ENCODE data around the gene KCNJ15. TPM values are rescaled to one million over a fixed set of nuclear protein-coding genes. Genes with fewer than 3 reads are reported as not detected.

KCNJ15 gene
- polyA plus RNA-seq, 3 donors: 4.5 to 26.5 (median 8.0) TPM

DNA sequence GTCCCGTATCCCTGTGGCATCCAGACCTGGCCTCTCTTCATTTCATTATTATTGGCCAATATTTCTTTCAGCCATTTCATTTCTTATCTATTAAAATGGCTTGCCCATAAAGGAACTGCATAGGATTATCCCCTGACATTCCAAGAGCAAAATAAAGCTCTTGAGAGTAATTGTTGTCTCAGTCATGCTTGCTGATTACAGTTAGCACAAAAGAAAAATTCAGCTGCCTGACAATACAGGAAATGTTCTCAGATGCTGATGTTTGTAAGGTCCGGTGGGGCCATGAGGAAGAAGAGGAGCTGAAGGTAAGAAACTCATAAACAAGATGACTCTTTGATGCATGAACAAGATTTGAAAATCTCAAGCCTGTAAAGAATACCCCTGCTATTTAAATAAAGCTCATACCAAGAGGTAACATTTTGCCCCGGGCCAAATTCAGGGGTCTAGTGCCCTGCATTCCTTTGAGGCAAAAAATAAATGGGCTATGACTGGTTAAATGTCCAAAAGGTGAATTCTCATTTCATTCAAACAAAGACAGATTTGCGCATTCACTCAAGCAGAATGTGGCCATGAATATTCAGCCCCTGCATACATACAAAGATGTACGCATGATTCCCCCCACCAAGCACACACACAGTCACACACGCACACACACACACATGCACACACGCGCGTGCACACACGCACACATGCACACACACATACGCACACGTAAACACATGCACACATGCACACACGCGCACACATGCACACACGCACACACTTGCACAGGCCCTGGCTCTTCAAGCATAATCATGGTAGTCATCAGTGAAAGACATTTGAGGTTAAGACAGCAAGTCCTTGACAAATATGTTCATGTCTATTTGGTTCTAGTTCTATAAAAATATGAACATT lies 44.8 kb downstream of the KCNJ15 start:
- Mint-ChIP-seq H3K4me1 (peaks cover 57% of the 10 kb centered on the region), H3K27me3 (ENCODE audit: low read depth in 3 of 3) (no peaks in the 10 kb centered on the region), H3K36me3 (peaks cover 15 to 17% of the 10 kb centered on the region in 2 donors), H3K9me3 (peaks cover 0 to 7% (median 1%) of the 10 kb centered on the region in 7 donors), H3K27ac (peak overlapping the region in 2 of 7 donors; percentile 22 to 30), H3K4me3 (no peak overlapping the region)
- H3K9me3 ChIP-seq (replicated peaks in 1 of 2; ENCODE audit: control insufficient read depth in 1 of 2, insufficient read depth in 1 of 2, low read length in 2 of 2): no peaks in the 10 kb centered on the region
- 100% methylated on average over 7 of the region's 15 CpGs for WGBS (ENCODE audit: insufficient coverage)
- H2AFZ ChIP-seq (ENCODE audit: insufficient read depth, low read depth, low read length, poor library complexity, severe bottlenecking): no peak overlapping the region
- H3K27ac ChIP-seq (ENCODE audit: low read depth in 1 of 2, low read length in 2 of 2): no peak overlapping the region
- H3K27me3 ChIP-seq (ENCODE audit: control insufficient read depth in 2 of 2, insufficient read depth in 2 of 2, low read length in 2 of 2): no peaks in the 10 kb centered on the region
- no peaks in the 10 kb centered on the region for H3K79me2 ChIP-seq (ENCODE audit: insufficient read depth, low read length)
- no peak for DNase-seq
- no peak overlapping the region for H3K4me3 ChIP-seq (replicated peaks in 1 of 3; ENCODE audit: low read depth in 2 of 3, low read length in 3 of 3)
- H3K36me3 ChIP-seq (replicated peaks in 1 of 2; ENCODE audit: control insufficient read depth in 1 of 2, insufficient read depth in 2 of 2, low read length in 2 of 2): peaks cover 0 to 7% of the 10 kb centered on the region in 2 donors
- intact Hi-C loops (cut with micrococcal nuclease): no loop called here
- H3K9ac ChIP-seq (ENCODE audit: insufficient read depth, low read length, poor library complexity, severe bottlenecking): no peak overlapping the region
- TF ChIP-seq, protein P1, sequence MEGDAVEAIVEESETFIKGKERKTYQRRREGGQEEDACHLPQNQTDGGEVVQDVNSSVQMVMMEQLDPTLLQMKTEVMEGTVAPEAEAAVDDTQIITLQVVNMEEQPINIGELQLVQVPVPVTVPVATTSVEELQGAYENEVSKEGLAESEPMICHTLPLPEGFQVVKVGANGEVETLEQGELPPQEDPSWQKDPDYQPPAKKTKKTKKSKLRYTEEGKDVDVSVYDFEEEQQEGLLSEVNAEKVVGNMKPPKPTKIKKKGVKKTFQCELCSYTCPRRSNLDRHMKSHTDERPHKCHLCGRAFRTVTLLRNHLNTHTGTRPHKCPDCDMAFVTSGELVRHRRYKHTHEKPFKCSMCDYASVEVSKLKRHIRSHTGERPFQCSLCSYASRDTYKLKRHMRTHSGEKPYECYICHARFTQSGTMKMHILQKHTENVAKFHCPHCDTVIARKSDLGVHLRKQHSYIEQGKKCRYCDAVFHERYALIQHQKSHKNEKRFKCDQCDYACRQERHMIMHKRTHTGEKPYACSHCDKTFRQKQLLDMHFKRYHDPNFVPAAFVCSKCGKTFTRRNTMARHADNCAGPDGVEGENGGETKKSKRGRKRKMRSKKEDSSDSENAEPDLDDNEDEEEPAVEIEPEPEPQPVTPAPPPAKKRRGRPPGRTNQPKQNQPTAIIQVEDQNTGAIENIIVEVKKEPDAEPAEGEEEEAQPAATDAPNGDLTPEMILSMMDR (IDR thresholded peaks at IDR 0.05): no peak
- no peak overlapping the region for H3K4me2 ChIP-seq (replicated peaks; ENCODE audit: extremely low read depth, low read length, poor library complexity, severe bottlenecking)
- peaks cover 36 to 57% of the 10 kb centered on the region in 2 donors for H3K4me1 ChIP-seq (ENCODE audit: control insufficient read depth in 1 of 2, insufficient read depth in 2 of 2, low read length in 2 of 2)
- H4K20me1 ChIP-seq (ENCODE audit: insufficient read depth, low read length): no peaks in the 10 kb centered on the region

DNA sequence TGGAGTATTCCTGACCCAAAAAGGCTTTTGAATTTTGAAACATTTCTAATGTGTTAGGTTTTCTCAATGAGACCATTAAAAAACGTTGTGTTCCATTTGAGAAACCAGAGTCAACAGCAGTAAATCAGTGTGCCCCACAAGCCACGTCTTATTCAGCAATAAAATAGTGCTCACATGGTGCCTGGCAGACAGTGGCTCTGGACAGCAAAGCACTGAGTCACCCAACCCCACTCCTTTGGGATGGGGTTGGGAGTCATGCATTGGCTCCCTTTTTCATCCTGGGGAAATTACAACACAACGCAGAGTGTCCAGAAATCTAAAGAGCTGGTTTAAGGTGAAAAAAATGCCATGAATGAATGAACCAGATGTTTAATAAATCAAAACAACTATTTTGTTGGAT lies 46.5 kb downstream of the KCNJ15 start:
- H3K9me3 ChIP-seq (replicated peaks in 1 of 2; ENCODE audit: control insufficient read depth in 1 of 2, insufficient read depth in 1 of 2, low read length in 2 of 2): no peaks in the 10 kb centered on the region
- no peaks in the 10 kb centered on the region for H3K79me2 ChIP-seq (ENCODE audit: insufficient read depth, low read length)
- peaks cover 0 to 7% of the 10 kb centered on the region in 2 donors for H3K36me3 ChIP-seq (replicated peaks in 1 of 2; ENCODE audit: control insufficient read depth in 1 of 2, insufficient read depth in 2 of 2, low read length in 2 of 2)
- no CpG with 5 or more reads among the region's 3 CpGs for WGBS (ENCODE audit: insufficient coverage)
- H3K27me3 Mint-ChIP-seq (ENCODE audit: low read depth in 3 of 3): no peaks in the 10 kb centered on the region
- peaks cover 0 to 7% (median 1%) of the 10 kb centered on the region in 7 donors for H3K9me3 Mint-ChIP-seq
- H3K4me3 Mint-ChIP-seq: no peak overlapping the region
- peaks cover 15 to 17% of the 10 kb centered on the region in 2 donors for H3K36me3 Mint-ChIP-seq
- no peak overlapping the region for H3K9ac ChIP-seq (ENCODE audit: insufficient read depth, low read length, poor library complexity, severe bottlenecking)
- peaks cover 30 to 55% of the 10 kb centered on the region in 2 donors for H3K4me1 ChIP-seq (ENCODE audit: control insufficient read depth in 1 of 2, insufficient read depth in 2 of 2, low read length in 2 of 2)
- DNase-seq: no peak
- no peak overlapping the region for H3K4me2 ChIP-seq (replicated peaks; ENCODE audit: extremely low read depth, low read length, poor library complexity, severe bottlenecking)
- intact Hi-C loops (cut with micrococcal nuclease): no loop called here
- H3K27ac ChIP-seq (ENCODE audit: low read depth in 1 of 2, low read length in 2 of 2): no peak overlapping the region
- no peak overlapping the region for H2AFZ ChIP-seq (ENCODE audit: insufficient read depth, low read depth, low read length, poor library complexity, severe bottlenecking)
- no peaks in the 10 kb centered on the region for H4K20me1 ChIP-seq (ENCODE audit: insufficient read depth, low read length)
- no peak overlapping the region for H3K4me3 ChIP-seq (replicated peaks in 1 of 3; ENCODE audit: low read depth in 2 of 3, low read length in 3 of 3)
- H3K27me3 ChIP-seq (ENCODE audit: control insufficient read depth in 2 of 2, insufficient read depth in 2 of 2, low read length in 2 of 2): no peaks in the 10 kb centered on the region
- TF ChIP-seq, protein P1 (IDR thresholded peaks at IDR 0.05): no peak
- H3K4me1 Mint-ChIP-seq: peaks cover 53% of the 10 kb centered on the region
- peak overlapping the region in 1 of 7 donors; percentile 40 for H3K27ac Mint-ChIP-seq
